CD4-positive, alpha-beta T cell (primary cell): Measurements from ENCODE around the gene ZDHHC3. TPM values are rescaled to one million over a fixed set of nuclear protein-coding genes. Genes with fewer than 3 reads are reported as not detected.

Experiments used
- ATAC-seq: fragments of 200-7000 bp; cut with Tn5 transposase; one replicate; pipeline ENCODE4 v1.10.0; 2022; ENCODE audit warnings: mild to moderate bottlenecking; ENCODE audit not compliant: poor library complexity
- CTCF ChIA-PET: fragments of 350-600 bp; sonication (Branson Sonifier 250); formaldehyde crosslinking; loops from one replicate; lab custom pipeline; 2021; ENCODE audit warnings: antibody characterized with exemption, inconsistent platforms; lab: Charles Lee
- POLR2A ChIA-PET: fragments of 350-600 bp; sonication (Branson Sonifier 250); formaldehyde crosslinking; loops from one replicate; lab custom pipeline; 2021; ENCODE audit warnings: antibody characterized with exemption, inconsistent platforms; lab: Charles Lee
- DNase-seq, 14 experiments: peaks; one replicate each; pipeline ENCODE4 v3.0.0-alpha.2; 2013 to 2020; ENCODE audit warnings: mixed read lengths in 2 of 14
- H3K27ac ChIP-seq, 2 donors: one replicate each; pipeline versions ENCODE4 v1.5.1 to v1.7.0; 2013; ENCODE audit warnings: low read length in 2 of 2, low read depth in 1 of 2, mild to moderate bottlenecking in 1 of 2
- H3K27me3 ChIP-seq, 2 experiments: 1 replicate in 1 of 2; 2 replicates in 1 of 2; pipeline versions ENCODE4 v1.6.1 to v1.7.0; 2013; ENCODE audit warnings: low read length in 2 of 2, control low read depth in 1 of 2, mild to moderate bottlenecking in 1 of 2, moderate library complexity in 1 of 2; ENCODE audit not compliant: insufficient read depth in 2 of 2, control insufficient read depth in 1 of 2
- H3K36me3 ChIP-seq: one replicate; pipeline ENCODE4 v1.6.1; 2013; ENCODE audit warnings: low read length, control low read depth; ENCODE audit not compliant: insufficient read depth
- H3K4me1 ChIP-seq: one replicate; pipeline ENCODE4 v1.6.1; 2013; ENCODE audit warnings: low read length, control low read depth; ENCODE audit not compliant: insufficient read depth
- H3K4me3 ChIP-seq: one replicate; pipeline ENCODE4 v1.5.1; 2013; ENCODE audit warnings: mild to moderate bottlenecking, low read length, moderate library complexity
- H3K9me3 ChIP-seq, 2 experiments: 1 replicate in 1 of 2; 2 replicates in 1 of 2; pipeline versions ENCODE4 v1.6.1 to v1.7.0; 2013; ENCODE audit warnings: low read length in 2 of 2, mild to moderate bottlenecking in 2 of 2, control low read depth in 1 of 2, moderate library complexity in 1 of 2; ENCODE audit not compliant: control insufficient read depth in 1 of 2, insufficient read depth in 1 of 2
- H3K27ac Mint-ChIP-seq: one replicate; pipeline ENCODE4 v1.8.0; 2020; ENCODE audit warnings: mixed read lengths
- H3K27me3 Mint-ChIP-seq: one replicate; pipeline ENCODE4 v1.8.0; 2021; ENCODE audit warnings: mixed read lengths
- H3K36me3 Mint-ChIP-seq: one replicate; pipeline ENCODE4 v1.8.0; 2021; ENCODE audit warnings: low read depth, mixed read lengths
- H3K4me1 Mint-ChIP-seq: one replicate; pipeline ENCODE4 v1.8.0; 2021; ENCODE audit warnings: low read depth, mixed read lengths
- H3K4me3 Mint-ChIP-seq: one replicate; pipeline ENCODE4 v1.8.0; 2020; ENCODE audit warnings: mild to moderate bottlenecking, mixed read lengths
- H3K9me3 Mint-ChIP-seq: one replicate; pipeline ENCODE4 v1.8.0; 2020; ENCODE audit warnings: mixed read lengths
- intact Hi-C, 2 experiments: fragments of 100-400 bp; cut with DNase I in 1 of 2; cut with micrococcal nuclease in 1 of 2; formaldehyde crosslinking; loops; one replicate each; pipeline versions ENCODE4 v1.15.1 to v1.9.0; 2023 to 2025; cut with DNase I, micrococcal nuclease
- total RNA-seq, 174 experiments: library from RNA in 2 of 174; stranded (reverse) in 2 of 174; gene quantifications; one replicate each; pipeline ENCODE4 v1.2.3 and lab custom pipeline; 2021 to 2026
- TF ChIP-seq, protein P1 (sequence below): fragments of 200-600 bp; IDR thresholded peaks from one replicate; pipeline ENCODE4 v1.8.0; 2022; ENCODE audit warnings: antibody characterized with exemption, mild to moderate bottlenecking

The ZDHHC3 gene
- total RNA-seq, 2 experiments from 2014 or later = 34.4 to 34.6 TPM

DNA sequence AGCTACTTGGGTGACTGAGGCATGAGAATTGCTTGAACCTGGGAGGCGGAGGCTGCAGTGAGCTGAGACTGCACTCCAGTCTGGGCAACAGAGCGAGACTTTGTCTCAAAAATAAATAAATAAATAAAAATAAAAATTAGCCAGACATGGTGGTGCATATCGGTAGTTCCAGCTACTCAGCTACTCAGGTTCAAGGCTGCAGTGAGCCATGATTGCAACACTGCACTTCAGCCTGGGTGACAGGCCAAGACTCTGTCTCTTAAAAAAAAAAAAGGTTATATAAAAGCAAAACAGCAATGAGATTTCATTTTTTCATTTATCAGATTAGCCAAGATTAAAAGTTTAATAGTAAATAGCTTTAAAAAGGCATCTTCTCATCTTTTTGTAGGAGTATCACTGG, 98.6 kb downstream of the ZDHHC3 start:
- no peak for ATAC-seq
- ChIA-PET POLR2A (no interaction called here), CTCF (no interaction called here)

DNA sequence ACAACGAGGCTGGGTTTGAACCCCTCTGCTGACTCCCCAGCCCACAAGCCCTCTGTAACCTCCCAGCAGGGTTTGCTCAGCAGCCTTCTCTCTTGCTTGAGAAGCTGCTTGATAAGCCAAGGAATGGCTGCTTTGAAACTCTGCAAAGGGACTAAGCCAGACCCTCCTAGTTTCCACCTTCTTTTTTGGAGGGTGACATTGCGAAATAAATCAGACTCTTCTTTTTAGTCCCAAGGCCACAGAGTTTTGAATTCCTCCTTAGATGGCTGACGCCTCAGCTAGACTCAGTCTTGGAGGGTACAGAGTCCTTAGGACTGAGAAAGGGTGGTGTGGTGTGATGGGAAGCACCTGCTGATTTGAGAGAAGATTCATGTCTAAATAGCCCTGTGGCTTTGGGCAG, 100.4 kb downstream of the ZDHHC3 start:
- H3K36me3 ChIP-seq = no peaks in the 10 kb centered on the region
- ChIA-PET POLR2A (no interaction called here), CTCF (no interaction called here)
- Mint-ChIP-seq H3K27me3 (no peaks in the 10 kb centered on the region), H3K9me3 (no peaks in the 10 kb centered on the region), H3K4me1 (no peaks in the 10 kb centered on the region), H3K4me3 (no peak overlapping the region), H3K36me3 (no peaks in the 10 kb centered on the region), H3K27ac (no peak overlapping the region)
- no peak for DNase-seq
- ATAC-seq = no peak
- no peak overlapping the region for H3K4me3 ChIP-seq
- TF ChIP-seq, protein P1, sequence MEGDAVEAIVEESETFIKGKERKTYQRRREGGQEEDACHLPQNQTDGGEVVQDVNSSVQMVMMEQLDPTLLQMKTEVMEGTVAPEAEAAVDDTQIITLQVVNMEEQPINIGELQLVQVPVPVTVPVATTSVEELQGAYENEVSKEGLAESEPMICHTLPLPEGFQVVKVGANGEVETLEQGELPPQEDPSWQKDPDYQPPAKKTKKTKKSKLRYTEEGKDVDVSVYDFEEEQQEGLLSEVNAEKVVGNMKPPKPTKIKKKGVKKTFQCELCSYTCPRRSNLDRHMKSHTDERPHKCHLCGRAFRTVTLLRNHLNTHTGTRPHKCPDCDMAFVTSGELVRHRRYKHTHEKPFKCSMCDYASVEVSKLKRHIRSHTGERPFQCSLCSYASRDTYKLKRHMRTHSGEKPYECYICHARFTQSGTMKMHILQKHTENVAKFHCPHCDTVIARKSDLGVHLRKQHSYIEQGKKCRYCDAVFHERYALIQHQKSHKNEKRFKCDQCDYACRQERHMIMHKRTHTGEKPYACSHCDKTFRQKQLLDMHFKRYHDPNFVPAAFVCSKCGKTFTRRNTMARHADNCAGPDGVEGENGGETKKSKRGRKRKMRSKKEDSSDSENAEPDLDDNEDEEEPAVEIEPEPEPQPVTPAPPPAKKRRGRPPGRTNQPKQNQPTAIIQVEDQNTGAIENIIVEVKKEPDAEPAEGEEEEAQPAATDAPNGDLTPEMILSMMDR = no peak
- intact Hi-C loops = no loop called here
- no peaks in the 10 kb centered on the region for H3K27me3 ChIP-seq
- no peaks in the 10 kb centered on the region for H3K4me1 ChIP-seq
- no peaks in the 10 kb centered on the region for H3K9me3 ChIP-seq
- H3K27ac ChIP-seq = no peak overlapping the region

More for the DNA sequence above, 98.6 kb downstream of the ZDHHC3 start:
- H3K36me3 Mint-ChIP-seq = no peaks in the 10 kb centered on the region
- H3K36me3 ChIP-seq = no peaks in the 10 kb centered on the region
- DNase-seq = no peak
- TF ChIP-seq, protein P1 = no peak
- H3K27me3 Mint-ChIP-seq = peaks cover under 1% of the 10 kb centered on the region
- no peaks in the 10 kb centered on the region for H3K9me3 Mint-ChIP-seq
- H3K4me3 ChIP-seq = no peak overlapping the region
- no peak overlapping the region for H3K4me3 Mint-ChIP-seq
- intact Hi-C loops = no loop called here
- no peaks in the 10 kb centered on the region for H3K9me3 ChIP-seq
- no peaks in the 10 kb centered on the region for H3K4me1 Mint-ChIP-seq
- peaks cover 0 to 2% of the 10 kb centered on the region in 2 experiments for H3K27me3 ChIP-seq
- H3K4me1 ChIP-seq = no peaks in the 10 kb centered on the region
- no peak overlapping the region for H3K27ac Mint-ChIP-seq
- no peak overlapping the region for H3K27ac ChIP-seq

Other genes with a start within 250 kb of the ZDHHC3 start
- under 1 TPM; 0.22 to 0.47 TPM for gene ZNF501, start 246.5 kb downstream of the ZDHHC3 start, total RNA-seq
- gene KIAA1143, start 214.6 kb downstream of the ZDHHC3 start, total RNA-seq = 10 to 100 TPM; 24.4 to 31.7 TPM
- under 1 TPM; 0.08 to 0.11 TPM for gene KIF15, start 214.4 kb downstream of the ZDHHC3 start, total RNA-seq
- gene TMEM42, start 114.3 kb downstream of the ZDHHC3 start, total RNA-seq = 1 to 10 TPM; 6.8 to 8.0 TPM
- gene TGM4, start 101.6 kb downstream of the ZDHHC3 start, total RNA-seq = not detected
- 10 to 100 TPM; 28.1 to 28.4 TPM for gene EXOSC7, start 70 bp upstream of the ZDHHC3 start, total RNA-seq
- gene CLEC3B, start 50.1 kb upstream of the ZDHHC3 start, total RNA-seq = under 1 TPM; 0.34 to 0.36 TPM
- 1 to 10 TPM; 1.7 to 1.8 TPM for gene CDCP1, start 170.2 kb upstream of the ZDHHC3 start, total RNA-seq